NOMO-1 treated with DMSO at 0.1 percent for 48 hours (cell line): ENCODE results near the gene TGFBR1.

Experiments
- DNase-seq: peaks from one replicate; lab custom pipeline; 2025; ENCODE audit not compliant: unreplicated experiment; lab: John Stamatoyannopoulos, UW

The TGFBR1 gene

DNA sequence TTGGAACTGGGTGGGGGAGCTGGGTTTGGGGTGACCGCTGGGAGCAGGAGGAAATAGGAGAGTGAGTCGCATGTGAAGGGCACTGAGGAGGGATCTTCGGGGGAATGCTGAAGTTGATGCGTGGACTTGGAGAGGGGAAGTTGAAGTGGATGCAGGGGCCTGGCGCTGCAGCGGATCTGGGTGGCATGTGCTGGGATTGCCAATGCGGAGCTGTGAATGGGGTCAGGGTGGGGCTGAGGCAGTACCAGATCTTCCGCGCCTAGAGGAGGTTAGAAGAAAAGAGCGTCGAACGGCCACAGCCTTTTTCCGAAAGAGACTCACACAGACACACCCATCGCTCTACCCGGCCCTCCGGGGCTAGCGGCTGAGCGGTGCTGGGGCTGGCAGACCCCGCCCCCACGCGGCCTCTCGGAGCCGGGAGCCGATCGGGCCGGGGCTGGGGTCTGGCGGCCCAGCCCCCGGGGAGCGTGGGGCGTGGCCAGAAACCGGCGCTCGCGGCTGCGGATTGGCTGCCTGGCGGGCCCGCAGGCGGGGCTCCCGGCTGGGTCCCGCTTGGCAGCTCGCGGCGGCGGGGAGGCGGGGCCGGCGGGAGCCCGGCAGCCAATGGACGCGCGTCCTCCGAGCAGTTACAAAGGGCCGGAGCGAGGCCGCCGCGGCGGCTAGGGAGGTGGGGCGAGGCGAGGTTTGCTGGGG lies at the start of gene TGFBR1:
Gene TGFBR1 (plus strand): TSS at position 655 of the 693 bp plus-strand sequence. CDS start 93 bp downstream, outside the sequence.
- peak; percentile 92 for DNase-seq

DNA sequence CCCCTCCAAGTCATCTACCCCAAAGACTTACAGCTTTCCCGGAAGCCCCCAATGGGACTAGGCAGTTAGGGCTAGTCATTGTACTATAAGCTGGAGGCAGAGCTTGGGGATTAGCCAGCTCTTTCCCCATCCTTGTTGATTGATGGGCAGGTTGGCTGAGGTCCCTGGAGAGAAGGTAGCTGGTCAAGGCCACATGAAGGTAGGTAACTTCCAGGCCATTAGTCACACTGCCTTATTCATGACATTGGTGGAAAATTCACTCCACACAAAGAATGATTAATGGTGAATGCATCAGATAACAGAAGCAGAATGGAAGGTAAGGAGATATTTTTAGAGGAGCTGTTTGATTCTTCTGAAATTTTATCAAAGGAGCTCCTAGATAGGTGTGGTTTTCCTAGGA lies 49.5 kb upstream of the TGFBR1 start:
- no peak for DNase-seq

DNA sequence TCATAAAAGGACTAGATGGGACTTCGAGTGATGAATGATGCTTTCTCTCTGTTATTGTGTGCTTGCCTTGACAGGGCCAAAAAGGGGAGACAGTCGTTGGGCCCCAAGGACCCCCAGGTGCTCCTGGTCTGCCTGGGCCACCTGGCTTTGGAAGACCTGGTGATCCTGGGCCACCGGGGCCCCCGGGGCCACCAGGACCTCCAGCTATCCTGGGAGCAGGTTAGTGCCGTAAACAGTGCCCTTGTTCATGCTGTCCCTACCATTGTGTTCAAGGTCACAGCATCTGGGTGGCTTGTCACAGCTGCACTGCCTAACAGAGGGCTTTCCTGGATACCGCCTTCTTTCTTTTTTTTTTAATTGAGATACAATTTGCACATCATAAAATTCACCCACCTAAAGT lies 48.7 kb upstream of the TGFBR1 start:
- no peak for DNase-seq

DNA sequence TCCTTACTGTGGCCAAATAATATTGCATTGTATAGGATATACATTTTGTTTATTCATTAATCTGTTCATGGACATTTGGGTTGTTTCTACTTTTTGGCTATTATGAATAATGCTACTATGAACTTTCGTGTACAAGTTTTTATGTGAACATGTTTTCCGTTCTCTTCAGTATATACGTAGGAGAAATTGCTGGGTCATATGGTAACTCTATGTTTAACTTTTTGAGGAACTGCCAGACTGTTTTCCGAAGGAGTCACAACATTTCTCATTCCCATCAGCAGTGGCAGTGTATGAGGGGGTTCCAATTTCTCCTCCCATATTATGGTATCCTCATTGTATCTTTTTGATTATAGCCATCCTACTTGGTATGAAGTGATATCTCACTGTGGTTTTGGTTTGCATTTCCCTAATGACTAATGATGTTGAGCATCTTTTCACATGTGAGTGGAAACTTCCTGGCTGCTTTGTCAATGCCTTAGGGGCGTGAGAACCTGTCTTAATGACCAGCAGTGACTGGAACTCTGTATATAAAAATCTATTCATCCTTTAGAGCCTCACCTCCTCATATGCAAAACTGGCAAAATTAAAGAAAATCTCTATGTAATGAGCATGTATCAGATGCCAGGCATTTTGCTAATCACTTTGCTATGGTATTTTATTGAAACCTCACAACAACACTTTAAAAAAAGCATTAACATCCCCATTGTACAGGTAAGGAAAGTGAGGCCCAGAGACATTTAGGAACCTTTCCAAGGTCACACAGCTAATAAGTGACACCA lies 47.8 kb upstream of the TGFBR1 start:
- DNase-seq = peak; percentile 33

DNA sequence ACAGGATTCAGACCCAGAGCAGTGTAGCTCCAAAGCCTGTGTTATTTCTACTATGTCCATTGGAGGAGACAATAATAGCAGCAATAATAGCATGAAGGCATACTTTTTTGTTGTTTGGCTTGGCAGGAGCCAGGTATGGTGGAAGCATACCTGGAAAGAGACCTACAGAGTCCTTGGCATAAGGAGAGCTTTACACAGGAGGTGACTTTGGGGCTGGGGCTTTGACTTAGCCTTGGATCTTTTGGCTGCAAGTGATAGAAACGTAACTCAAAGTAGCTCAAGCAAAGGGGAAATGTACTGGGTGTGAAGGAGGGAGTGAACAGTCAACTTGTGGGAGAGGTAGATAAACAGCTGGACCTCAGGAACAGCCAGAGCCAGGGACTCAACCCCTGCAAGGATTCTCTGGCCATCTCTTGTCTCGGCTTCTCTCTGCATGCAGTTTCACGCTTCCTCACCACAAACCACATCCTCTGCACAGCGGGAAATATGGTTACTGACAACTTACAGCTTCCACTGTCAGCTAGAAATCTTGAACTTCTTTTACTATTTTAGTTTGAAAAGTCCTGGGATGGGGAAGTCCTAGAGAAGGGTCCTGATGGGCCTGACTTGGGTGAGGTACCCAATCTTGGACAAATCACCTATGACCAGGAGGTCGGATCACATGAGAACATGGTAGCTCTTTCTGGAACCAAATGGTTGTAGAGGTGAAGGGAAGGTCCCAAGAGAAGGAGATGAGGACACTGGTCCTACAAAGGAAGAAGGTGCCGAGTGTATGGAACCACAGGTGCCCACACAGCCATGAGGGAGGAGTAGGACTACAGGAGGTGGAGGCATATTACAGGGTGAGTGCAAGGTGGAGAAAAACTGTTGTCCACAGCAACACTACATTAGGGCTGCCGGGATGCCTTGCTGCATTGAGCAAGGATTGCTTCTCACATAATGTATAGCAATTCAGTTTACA lies 47.0 kb upstream of the TGFBR1 start:
- DNase-seq = peak; percentile 84

DNA sequence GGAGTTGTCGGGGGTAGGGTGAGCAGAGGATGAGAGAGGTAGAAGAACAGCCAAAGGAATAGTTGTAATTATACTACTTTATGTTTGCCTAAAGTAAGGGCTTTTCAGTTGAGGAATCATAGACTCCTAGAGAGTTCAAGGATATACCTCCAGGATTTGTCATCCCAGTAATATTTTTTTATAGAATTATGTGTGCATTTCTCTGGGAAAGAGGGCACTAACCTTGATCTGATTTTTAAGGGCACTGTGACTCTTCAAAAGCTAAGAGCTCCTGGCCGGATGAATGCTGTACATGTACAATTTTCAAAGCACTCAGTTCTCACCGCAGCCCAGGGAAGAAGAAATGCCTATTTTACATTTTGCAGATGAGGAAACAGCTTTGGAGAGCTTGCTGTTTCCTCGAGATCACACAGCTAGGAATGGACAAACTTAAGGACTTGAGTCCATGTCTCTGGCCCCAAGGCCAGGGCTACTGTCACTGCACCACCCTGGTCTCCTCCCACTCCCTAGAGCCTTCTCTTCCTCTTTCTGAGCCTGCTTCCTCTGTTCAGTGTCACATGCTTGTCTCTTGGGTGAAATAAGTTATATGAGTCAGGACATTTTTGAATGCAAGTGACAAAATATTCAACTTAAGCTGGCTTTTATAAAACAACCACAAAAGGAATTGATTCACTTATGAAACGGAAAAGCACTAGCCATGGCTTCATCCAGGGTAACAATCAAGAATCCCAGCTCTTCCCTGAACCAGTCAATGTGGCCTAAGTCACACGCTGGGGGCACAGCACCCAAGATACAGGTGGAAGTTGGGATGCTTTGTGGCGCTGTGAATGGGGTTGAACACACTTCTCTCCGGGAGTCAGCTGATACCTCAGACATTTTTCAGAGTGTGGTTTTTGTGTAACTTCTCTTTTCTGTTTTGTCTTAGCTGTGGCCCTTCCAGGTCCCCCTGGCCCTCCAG lies 45.7 kb upstream of the TGFBR1 start:
- DNase-seq = peak; percentile 94

DNA sequence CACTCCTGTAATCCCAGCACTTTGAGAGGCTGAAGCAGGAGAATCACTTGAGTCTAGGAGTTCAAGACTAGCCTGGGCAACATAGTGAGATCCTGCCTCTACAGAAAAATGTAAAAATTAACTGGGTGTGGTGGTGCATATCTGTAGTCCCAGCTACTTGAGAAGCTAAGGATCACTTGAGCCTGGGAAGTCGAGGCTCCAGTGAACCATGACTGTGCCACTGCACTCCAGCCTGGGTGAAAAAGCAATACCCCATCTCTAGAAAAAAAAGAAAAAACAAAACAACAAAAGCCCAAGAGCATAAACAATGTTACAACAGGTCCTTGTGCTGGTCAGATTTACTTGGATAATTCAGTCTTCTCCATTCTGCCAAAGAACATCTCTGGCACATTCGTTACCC lies 44.3 kb upstream of the TGFBR1 start:
- DNase-seq = no peak

DNA sequence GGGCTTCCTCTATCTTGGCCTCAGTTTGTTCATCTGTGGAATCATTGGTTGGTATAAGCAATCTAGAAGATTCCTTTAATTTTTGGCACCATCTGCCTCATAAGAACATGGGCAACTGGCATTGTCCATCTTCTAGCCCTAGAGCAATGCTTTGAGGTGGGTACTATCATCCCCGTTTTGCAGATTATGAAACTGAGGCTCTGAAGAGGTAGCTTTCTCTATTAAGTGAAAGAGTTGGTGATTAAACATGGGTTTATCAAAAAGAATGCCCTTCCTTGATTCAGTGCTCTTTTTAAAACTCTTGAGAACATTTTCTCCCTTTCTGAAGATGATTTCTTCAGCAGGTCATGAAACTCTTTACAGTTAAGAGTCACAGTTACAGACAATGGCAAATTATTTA lies 42.4 kb upstream of the TGFBR1 start:
- no peak for DNase-seq

DNA sequence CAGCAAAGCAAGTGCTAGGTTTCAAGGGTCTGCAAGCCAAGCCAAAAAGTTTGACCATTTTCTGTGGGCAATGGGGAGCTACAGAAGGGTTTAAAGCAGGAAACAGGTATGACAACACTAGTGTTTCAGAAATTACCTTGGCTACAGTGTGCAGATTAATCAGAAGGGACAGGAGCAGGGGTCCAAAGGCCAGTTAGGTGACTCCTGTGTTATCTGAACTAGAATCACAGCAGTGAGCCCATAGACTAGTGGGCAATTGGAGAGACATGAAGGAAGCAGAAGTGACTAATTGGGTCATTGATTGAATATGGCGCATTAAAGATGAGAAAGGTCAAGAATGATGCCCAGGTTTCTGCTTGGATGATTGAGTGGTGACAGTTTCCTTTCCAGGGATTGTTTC lies 41.4 kb upstream of the TGFBR1 start:
- no peak for DNase-seq

DNA sequence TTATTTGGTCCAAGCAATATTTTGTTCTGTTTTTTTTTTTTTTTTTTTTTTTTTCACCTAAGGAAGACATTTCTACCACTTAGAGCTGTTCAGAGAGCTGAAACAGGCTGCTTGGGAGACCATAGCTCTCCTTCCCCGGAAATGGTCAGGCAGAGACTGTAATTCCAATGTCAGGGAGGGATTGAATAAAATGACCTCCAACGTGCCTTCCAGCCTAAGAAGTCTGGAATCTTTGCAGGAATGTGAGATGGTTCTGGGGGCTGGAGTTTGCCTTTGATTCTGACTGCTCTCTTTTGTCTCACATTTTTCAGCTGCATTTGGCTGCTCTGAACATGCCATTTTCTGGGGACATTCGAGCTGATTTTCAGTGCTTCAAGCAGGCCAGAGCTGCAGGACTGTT lies 38.3 kb upstream of the TGFBR1 start:
- DNase-seq = no peak

DNA sequence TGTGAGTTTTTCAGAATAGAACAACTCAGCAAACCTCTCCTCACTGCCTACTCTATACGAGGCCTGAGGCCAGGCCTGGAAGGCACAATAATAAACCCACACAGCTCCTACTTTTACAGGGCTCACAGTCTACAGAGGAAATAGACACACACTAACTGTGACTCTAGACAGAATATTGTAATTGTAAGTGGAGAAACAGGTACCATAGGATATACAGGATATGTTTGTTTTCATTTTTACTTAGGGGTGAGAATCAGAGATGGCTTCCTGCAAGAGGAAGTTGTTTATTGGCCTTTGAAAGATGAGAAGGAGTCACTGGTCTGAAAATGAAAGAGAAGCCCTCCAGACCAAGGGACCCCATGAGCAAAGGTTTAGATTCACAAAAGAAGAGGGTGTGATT lies 35.8 kb upstream of the TGFBR1 start:
- no peak for DNase-seq

DNA sequence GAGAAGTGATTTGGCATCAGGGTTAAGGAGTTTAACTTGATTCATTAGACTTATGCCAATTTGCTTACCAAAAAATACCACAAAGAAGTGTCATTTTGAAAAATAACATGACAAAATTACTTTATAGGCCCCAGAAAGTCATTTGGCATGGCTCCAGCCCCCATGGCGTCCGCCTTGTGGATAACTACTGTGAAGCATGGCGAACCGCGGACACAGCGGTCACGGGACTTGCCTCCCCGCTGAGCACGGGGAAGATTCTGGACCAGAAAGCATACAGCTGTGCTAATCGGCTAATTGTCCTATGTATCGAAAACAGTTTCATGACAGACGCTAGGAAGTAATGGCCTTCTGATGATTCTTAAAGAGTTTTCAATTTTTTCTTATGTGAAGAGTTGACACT lies 35.4 kb upstream of the TGFBR1 start:
- DNase-seq = no peak

DNA sequence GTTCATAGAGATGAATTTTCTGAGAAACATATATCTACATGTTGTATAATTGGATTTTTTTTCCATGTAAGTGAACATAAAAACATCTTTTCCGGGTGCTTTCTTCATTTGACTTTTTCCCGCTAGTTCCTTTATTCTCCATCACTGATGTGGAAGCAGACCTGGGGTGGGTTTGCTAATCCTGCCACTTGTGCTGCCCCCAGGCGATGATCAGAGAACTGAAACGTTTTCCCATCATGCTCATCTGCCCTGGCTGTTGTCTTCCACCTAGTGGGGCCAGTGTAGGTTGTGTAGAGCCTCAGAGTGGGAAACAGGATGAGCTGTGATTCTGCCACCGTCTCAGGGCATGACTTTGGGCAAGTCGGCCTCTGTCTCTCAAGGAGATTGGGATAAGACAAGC lies 34.2 kb upstream of the TGFBR1 start:
- no peak for DNase-seq

DNA sequence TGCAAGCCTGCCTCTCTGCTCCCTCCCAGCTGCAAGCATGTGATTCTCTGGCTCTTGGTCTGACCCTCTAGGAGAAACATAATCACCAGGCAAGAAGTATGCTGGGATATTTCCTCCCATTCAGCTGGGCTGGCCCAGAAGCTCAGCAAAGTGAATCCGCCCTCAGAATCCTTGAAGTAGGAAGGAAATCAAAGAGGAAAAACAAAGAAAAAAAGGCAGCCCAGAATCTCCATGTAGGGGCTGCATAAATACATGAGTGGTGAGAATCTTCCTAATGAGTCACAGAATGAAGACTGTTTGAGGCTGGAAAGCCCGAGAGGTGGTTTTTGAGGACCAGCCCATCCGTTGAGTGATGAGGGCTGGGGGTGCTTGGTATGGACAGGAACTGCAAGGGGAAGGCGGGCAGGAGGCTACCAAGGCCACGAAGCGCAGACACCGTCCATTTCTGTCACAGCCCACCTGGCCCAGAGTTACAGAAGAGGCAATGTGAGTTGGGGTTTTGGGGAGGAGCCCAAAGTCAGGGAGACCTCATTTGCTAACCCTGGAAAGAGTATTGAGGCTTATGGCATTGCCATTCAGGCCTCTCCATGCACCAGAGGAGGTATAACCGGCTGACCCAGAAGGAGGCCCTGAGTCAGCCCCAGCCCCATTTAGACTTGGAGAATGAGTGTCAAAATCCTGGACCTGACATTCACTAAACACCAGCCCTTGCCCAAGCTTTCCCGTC lies 33.4 kb upstream of the TGFBR1 start:
- DNase-seq = no peak

DNA sequence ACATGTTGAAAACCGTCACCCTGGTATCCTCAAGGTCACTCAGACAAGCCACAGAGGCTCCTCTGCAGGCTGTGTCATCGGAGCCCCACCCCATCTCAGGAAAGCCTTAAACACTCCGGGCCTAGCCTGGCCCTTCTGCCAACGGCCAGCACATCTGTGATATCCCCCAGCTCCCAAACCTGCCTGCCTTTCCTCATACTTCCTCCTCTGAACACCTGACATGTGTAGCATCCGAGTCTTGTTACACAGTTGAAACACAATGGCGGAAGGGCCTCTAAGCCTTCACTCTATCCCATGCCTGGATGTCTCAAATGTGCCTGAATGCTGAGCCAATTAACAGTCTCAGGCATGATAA lies 32.9 kb upstream of the TGFBR1 start:
- DNase-seq = no peak

DNA sequence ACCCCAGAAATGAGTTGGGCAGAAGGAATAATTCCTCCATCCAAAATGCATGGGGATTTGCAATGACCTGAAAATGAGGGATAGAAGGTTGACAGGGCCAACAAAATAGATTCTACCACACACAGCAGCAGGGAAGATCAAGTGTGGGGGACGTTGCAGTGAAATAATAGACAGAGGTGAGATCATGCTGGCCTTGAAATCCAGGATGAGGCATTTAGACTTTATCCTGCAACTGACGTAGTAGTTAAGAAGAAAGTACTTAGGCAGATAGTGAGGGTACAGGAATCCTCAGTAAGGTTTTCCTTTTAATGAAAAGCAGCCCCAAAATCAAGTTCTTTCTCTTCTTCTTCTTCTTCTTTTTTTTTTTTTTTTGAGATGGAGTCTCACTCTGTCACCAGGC lies 31.6 kb upstream of the TGFBR1 start:
- no peak for DNase-seq

DNA sequence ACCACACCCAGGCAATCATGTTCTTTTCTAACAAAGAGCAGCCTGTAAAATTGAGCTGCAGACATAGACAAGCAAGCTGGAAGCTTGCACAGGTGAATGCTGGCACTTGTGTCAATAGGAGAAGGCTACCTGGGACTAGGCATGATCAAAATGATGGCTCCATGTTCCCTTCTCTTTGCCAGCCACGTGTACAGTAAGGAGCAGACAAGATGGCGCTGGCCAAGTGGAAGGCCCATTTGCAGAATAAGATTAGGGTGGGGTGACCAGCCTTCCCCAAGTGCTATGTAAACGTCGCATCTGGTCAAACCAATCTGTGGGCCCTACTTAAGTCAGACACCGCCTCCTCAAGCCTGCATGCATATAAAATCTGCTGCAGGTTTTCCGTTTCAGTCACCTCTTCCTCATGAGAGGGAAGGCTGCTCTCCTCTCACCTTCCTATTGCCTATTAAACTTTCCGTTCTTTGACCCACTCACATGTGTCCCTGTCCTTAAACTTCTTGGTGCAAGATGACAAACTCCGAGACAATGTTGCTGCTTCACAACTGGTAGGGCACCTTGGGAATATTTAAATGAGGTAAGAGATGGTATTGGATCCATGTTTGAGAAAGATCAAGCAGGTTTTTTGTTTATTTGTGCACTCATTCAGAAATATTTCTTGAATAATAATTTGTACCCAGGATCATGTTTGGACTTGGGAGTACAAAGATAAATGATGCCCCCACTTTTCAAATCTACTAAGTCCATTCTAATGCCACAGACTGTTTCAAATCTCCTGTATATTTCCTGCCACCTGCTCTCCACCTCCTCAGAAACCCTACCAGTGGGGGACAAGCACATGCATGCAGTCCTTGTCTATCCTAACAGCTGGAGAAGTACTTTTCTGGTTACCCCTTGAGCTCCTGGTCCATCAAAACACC lies 30.7 kb upstream of the TGFBR1 start:
- no peak for DNase-seq

DNA sequence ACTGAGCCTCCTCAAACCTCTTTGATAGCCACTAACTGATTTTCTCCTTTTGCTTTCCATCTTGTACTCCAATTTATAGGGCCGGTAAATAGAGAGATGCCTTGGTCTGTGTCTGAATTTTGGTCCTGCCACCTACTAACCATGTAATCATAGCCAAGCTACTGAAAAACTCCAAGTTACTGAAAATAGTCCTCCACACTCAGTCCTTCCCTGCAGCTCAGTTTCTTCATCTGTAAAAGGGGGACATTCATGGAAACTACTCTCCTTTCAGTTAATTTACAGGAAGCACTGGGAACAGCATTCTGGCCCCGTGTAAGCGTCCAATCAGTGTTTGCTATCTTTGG lies 30.0 kb upstream of the TGFBR1 start:
- no peak for DNase-seq
